Endothelial cell (in vitro differentiated cells): ENCODE data around the gene P2RY14. TPM values are rescaled to one million over a fixed set of nuclear protein-coding genes. Genes with fewer than 3 reads are reported as not detected.

Experiments
- DNase-seq: peaks from one replicate; pipeline ENCODE4 v3.0.0; 2021; ENCODE audit warnings: low spot score
- H3K27ac Mint-ChIP-seq: one replicate; pipeline ENCODE4 v1.8.0; 2021; ENCODE audit warnings: mixed read lengths, inconsistent platforms; ENCODE audit not compliant: unreplicated experiment
- H3K27me3 Mint-ChIP-seq: one replicate; pipeline ENCODE4 v1.8.0; 2021; ENCODE audit warnings: mild to moderate bottlenecking, moderate library complexity, mixed read lengths, inconsistent platforms; ENCODE audit not compliant: unreplicated experiment
- H3K36me3 Mint-ChIP-seq: one replicate; pipeline ENCODE4 v1.8.0; 2021; ENCODE audit warnings: mild to moderate bottlenecking, low read depth, mixed read lengths, inconsistent platforms; ENCODE audit not compliant: unreplicated experiment
- H3K4me1 Mint-ChIP-seq: one replicate; pipeline ENCODE4 v1.8.0; 2021; ENCODE audit warnings: mild to moderate bottlenecking, mixed read lengths, inconsistent platforms; ENCODE audit not compliant: unreplicated experiment
- H3K4me3 Mint-ChIP-seq: one replicate; pipeline ENCODE4 v1.8.0; 2021; ENCODE audit warnings: mild to moderate bottlenecking, mixed read lengths, inconsistent platforms; ENCODE audit not compliant: unreplicated experiment
- H3K9me3 Mint-ChIP-seq: one replicate; pipeline ENCODE4 v1.8.0; 2021; ENCODE audit warnings: mixed read lengths, inconsistent platforms; ENCODE audit not compliant: unreplicated experiment
- CTCF ChIP-seq: fragments of 200-600 bp; sonication (generic); IDR thresholded peaks from one replicate; pipeline ENCODE4 v1.5.0; 2021; ENCODE audit warnings: antibody characterized with exemption; ENCODE audit not compliant: unreplicated experiment
- total RNA-seq: library from RNA; stranded (reverse); fragmentation: NEBNext Ultra II Directional; extraction: Animal tissue kit (Norgen Biotek cat#: 25700); gene quantifications from one replicate; pipeline ENCODE4 v1.2.1, GENCODE V29; 2021; ENCODE audit not compliant: unreplicated experiment

Gene P2RY14
- total RNA-seq, 1 donor from 2014 or later, result 0.21 TPM

- no peaks in the 10 kb centered on the region for H3K27me3 Mint-ChIP-seq
- H3K36me3 Mint-ChIP-seq, result no peaks in the 10 kb centered on the region
- no peak overlapping the region for H3K4me3 Mint-ChIP-seq
- H3K4me1 Mint-ChIP-seq, result no peaks in the 10 kb centered on the region
- H3K27ac Mint-ChIP-seq, result no peak overlapping the region
- no peaks in the 10 kb centered on the region for H3K9me3 Mint-ChIP-seq
- no peak for TF ChIP-seq CTCF
- no peak for DNase-seq
Observed at GRCh38 chr3:151285940-151286339, 7.6 kb upstream of the P2RY14 start.

GRCh38 chr3:151283907-151284461 lies 5.6 kb upstream of the P2RY14 start:
- peaks cover 3% of the 10 kb centered on the region for H3K27me3 Mint-ChIP-seq
- H3K4me1 Mint-ChIP-seq, result no peaks in the 10 kb centered on the region

GRCh38 chr3:151283387-151283786 lies 5.0 kb upstream of the P2RY14 start:
- no peak for TF ChIP-seq CTCF
- Mint-ChIP-seq H3K4me1 (peaks cover 6% of the 10 kb centered on the region), H3K27ac (no peak overlapping the region), H3K36me3 (no peaks in the 10 kb centered on the region), H3K4me3 (no peak overlapping the region), H3K9me3 (no peaks in the 10 kb centered on the region), H3K27me3 (peaks cover 3% of the 10 kb centered on the region)
- DNase-seq, result no peak

More at GRCh38 chr3:151283907-151284461, 5.6 kb upstream of the P2RY14 start:
- TF ChIP-seq CTCF, result no peak
- H3K27ac Mint-ChIP-seq, result no peak overlapping the region
- DNase-seq, result no peak
- no peak overlapping the region for H3K4me3 Mint-ChIP-seq
- H3K9me3 Mint-ChIP-seq, result no peaks in the 10 kb centered on the region
- no peaks in the 10 kb centered on the region for H3K36me3 Mint-ChIP-seq

- no peak for DNase-seq
- Mint-ChIP-seq H3K9me3 (no peaks in the 10 kb centered on the region), H3K27me3 (peaks cover 3% of the 10 kb centered on the region), H3K4me3 (no peak overlapping the region), H3K27ac (no peak overlapping the region), H3K4me1 (peaks cover 9% of the 10 kb centered on the region), H3K36me3 (no peaks in the 10 kb centered on the region)
- peak; percentile 89 for TF ChIP-seq CTCF
Observed at GRCh38 chr3:151282921-151283320, 4.6 kb upstream of the P2RY14 start.

- no peak for DNase-seq
- H3K4me3 Mint-ChIP-seq, result no peak overlapping the region
- H3K27me3 Mint-ChIP-seq, result peaks cover 3% of the 10 kb centered on the region
- no peaks in the 10 kb centered on the region for H3K36me3 Mint-ChIP-seq
- H3K9me3 Mint-ChIP-seq, result no peaks in the 10 kb centered on the region
- no peak overlapping the region for H3K27ac Mint-ChIP-seq
- peaks cover 12% of the 10 kb centered on the region for H3K4me1 Mint-ChIP-seq
- TF ChIP-seq CTCF, result no peak
Observed at GRCh38 chr3:151281671-151282324, 3.5 kb upstream of the P2RY14 start.
